Activated naive CD8-positive, alpha-beta T cell (primary cell): Measurements from ENCODE around the gene GRB10.
"Not testable (repeated sequence)": the region's sequence is repeated elsewhere in the genome, so short reads cannot be mapped to it uniquely, and the experiment has no call there.

ENCODE experiments used
- H3K27ac Mint-ChIP-seq: one replicate; pipeline ENCODE4 v1.8.0; 2021; ENCODE audit warnings: mixed read lengths
- H3K27me3 Mint-ChIP-seq: one replicate; pipeline ENCODE4 v1.8.0; 2021; ENCODE audit warnings: mixed read lengths
- H3K36me3 Mint-ChIP-seq: one replicate; pipeline ENCODE4 v1.8.0; 2021; ENCODE audit warnings: mixed read lengths
- H3K4me1 Mint-ChIP-seq: one replicate; pipeline ENCODE4 v1.8.0; 2021; ENCODE audit warnings: low read depth, mixed read lengths
- H3K4me3 Mint-ChIP-seq: one replicate; pipeline ENCODE4 v1.8.0; 2021; ENCODE audit warnings: mild to moderate bottlenecking, mixed read lengths
- H3K9me3 Mint-ChIP-seq: one replicate; pipeline ENCODE4 v1.8.0; 2021; ENCODE audit warnings: low read depth, mixed read lengths

Gene GRB10

GRCh38 chr7:50752422-50752821 lies 30.3 kb downstream of the GRB10 start:
- Mint-ChIP-seq H3K36me3 (peaks cover 2% of the 10 kb centered on the region), H3K4me3 (no peak overlapping the region), H3K27me3 (no peaks in the 10 kb centered on the region), H3K9me3 (no peaks in the 10 kb centered on the region), H3K27ac (no peak overlapping the region), H3K4me1 (peaks cover 4% of the 10 kb centered on the region)

GRCh38 chr7:50751146-50751545 lies 31.6 kb downstream of the GRB10 start:
- Mint-ChIP-seq H3K27me3 (no peaks in the 10 kb centered on the region), H3K4me1 (peaks cover 4% of the 10 kb centered on the region), H3K36me3 (peaks cover 5% of the 10 kb centered on the region), H3K27ac (no peak overlapping the region), H3K4me3 (no peak overlapping the region), H3K9me3 (no peaks in the 10 kb centered on the region)

DNA sequence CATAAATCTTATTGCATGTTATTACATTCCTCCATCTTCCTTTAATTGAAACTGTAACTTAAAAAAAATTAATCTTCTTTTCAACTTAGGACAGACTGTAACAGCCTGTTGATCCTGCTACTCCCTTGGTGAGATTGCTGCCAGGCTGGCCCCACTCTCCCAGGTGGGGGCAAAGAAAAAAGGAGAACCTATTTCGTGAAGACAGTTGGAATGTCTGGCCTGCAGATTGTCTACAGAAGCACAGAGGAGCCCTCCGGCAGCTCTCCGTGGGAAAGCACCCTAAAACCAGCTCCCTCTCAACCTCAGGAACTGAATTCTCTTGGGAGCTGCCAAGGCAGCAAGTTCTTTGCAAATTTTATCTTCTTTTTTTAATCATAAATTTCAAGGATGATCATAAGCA lies 32.8 kb downstream of the GRB10 start:
- H3K9me3 Mint-ChIP-seq: no peaks in the 10 kb centered on the region
- H3K36me3 Mint-ChIP-seq: peaks cover 5% of the 10 kb centered on the region
- H3K27ac Mint-ChIP-seq: no peak overlapping the region
- peaks cover 4% of the 10 kb centered on the region for H3K4me1 Mint-ChIP-seq
- no peak overlapping the region for H3K4me3 Mint-ChIP-seq
- H3K27me3 Mint-ChIP-seq: no peaks in the 10 kb centered on the region

DNA sequence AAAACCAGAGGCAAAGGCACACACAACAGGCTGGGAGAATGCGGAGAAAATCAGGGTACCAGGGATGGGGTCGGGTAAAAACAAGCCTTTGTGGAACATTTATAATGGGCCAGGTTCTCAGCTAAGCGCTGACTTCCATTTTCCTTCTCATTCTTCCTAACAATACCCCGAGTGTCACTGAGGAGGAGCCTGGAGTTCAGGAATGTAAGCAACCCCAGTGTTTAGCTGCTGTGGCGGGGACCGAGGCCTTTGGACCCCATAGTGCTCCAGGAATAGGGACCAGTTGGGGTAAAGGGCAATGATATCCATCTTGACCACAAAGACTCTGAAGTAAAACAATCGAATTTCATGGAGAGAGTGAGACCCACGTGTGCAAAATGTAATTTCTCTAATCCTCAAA lies 34.2 kb downstream of the GRB10 start:
- no peaks in the 10 kb centered on the region for H3K9me3 Mint-ChIP-seq
- no peak overlapping the region for H3K27ac Mint-ChIP-seq
- H3K27me3 Mint-ChIP-seq: no peaks in the 10 kb centered on the region
- no peak overlapping the region for H3K4me3 Mint-ChIP-seq
- peaks cover 5% of the 10 kb centered on the region for H3K36me3 Mint-ChIP-seq
- H3K4me1 Mint-ChIP-seq: no peaks in the 10 kb centered on the region

GRCh38 chr7:50745835-50746234 lies 36.9 kb downstream of the GRB10 start:
- H3K27ac Mint-ChIP-seq: no peak overlapping the region
- peaks cover 4% of the 10 kb centered on the region for H3K4me1 Mint-ChIP-seq
- H3K36me3 Mint-ChIP-seq: peaks cover 5% of the 10 kb centered on the region
- no peaks in the 10 kb centered on the region for H3K9me3 Mint-ChIP-seq
- no peaks in the 10 kb centered on the region for H3K27me3 Mint-ChIP-seq
- no peak overlapping the region for H3K4me3 Mint-ChIP-seq

GRCh38 chr7:50745336-50745735 lies 37.4 kb downstream of the GRB10 start:
- Mint-ChIP-seq H3K36me3 (peaks cover 5% of the 10 kb centered on the region), H3K27ac (no peak overlapping the region), H3K4me3 (no peak overlapping the region), H3K9me3 (no peaks in the 10 kb centered on the region), H3K4me1 (peaks cover 9% of the 10 kb centered on the region), H3K27me3 (no peaks in the 10 kb centered on the region)

GRCh38 chr7:50743893-50744292 lies 38.8 kb downstream of the GRB10 start:
- Mint-ChIP-seq H3K9me3 (no peaks in the 10 kb centered on the region), H3K4me3 (no peak overlapping the region), H3K4me1 (peaks cover 22% of the 10 kb centered on the region), H3K27ac (no peak overlapping the region), H3K36me3 (peaks cover 3% of the 10 kb centered on the region), H3K27me3 (no peaks in the 10 kb centered on the region)

GRCh38 chr7:50743016-50743415 lies 39.7 kb downstream of the GRB10 start:
- H3K36me3 Mint-ChIP-seq: peaks cover 3% of the 10 kb centered on the region
- no peak overlapping the region for H3K27ac Mint-ChIP-seq
- no peak overlapping the region for H3K4me3 Mint-ChIP-seq
- peaks cover 22% of the 10 kb centered on the region for H3K4me1 Mint-ChIP-seq
- no peaks in the 10 kb centered on the region for H3K27me3 Mint-ChIP-seq
- no peaks in the 10 kb centered on the region for H3K9me3 Mint-ChIP-seq

- Mint-ChIP-seq H3K4me3 (no peak overlapping the region), H3K36me3 (peaks cover 3% of the 10 kb centered on the region), H3K27me3 (no peaks in the 10 kb centered on the region), H3K27ac (no peak overlapping the region), H3K9me3 (no peaks in the 10 kb centered on the region), H3K4me1 (peaks cover 22% of the 10 kb centered on the region)
Measured at GRCh38 chr7:50742401-50742800, 40.3 kb downstream of the GRB10 start.

- H3K4me1 Mint-ChIP-seq: peaks cover 25% of the 10 kb centered on the region
- H3K27me3 Mint-ChIP-seq: no peaks in the 10 kb centered on the region
- peak overlapping the region; percentile 92 for H3K27ac Mint-ChIP-seq
Measured at GRCh38 chr7:50739744-50740435, 42.8 kb downstream of the GRB10 start.

GRCh38 chr7:50738932-50739331 lies 43.8 kb downstream of the GRB10 start:
- Mint-ChIP-seq H3K4me3 (no peak overlapping the region), H3K4me1 (peaks cover 25% of the 10 kb centered on the region), H3K36me3 (no peaks in the 10 kb centered on the region), H3K9me3 (no peaks in the 10 kb centered on the region), H3K27me3 (no peaks in the 10 kb centered on the region), H3K27ac (no peak overlapping the region)

More at GRCh38 chr7:50739744-50740435, 42.8 kb downstream of the GRB10 start:
- Mint-ChIP-seq H3K4me3 (peak overlapping the region; percentile 76), H3K9me3 (no peaks in the 10 kb centered on the region), H3K36me3 (no peaks in the 10 kb centered on the region)

DNA sequence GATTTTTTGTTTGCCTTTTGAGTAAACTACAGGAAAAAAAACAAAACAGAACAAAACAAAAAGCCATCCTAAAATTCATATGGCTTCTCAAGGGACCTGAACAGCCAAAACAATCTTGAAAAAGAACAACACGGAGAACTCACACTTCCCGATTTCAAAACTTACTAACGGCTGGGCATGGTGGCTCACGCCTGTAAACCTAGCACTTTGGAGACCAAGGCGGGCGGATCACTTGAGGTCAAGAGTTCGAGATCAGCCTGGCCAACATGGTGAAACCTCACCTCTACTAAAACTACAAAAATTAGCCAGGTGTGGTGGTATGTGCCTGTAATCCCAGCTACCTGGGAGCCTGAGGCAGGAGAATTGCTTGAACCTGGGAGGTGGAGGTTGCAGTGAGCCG lies 46.9 kb downstream of the GRB10 start:
- not testable (repeated sequence) for H3K27me3 Mint-ChIP-seq, H3K4me3 Mint-ChIP-seq, H3K27ac Mint-ChIP-seq, H3K36me3 Mint-ChIP-seq, H3K9me3 Mint-ChIP-seq
- H3K4me1 Mint-ChIP-seq: peaks cover 21% of the 10 kb centered on the region

DNA sequence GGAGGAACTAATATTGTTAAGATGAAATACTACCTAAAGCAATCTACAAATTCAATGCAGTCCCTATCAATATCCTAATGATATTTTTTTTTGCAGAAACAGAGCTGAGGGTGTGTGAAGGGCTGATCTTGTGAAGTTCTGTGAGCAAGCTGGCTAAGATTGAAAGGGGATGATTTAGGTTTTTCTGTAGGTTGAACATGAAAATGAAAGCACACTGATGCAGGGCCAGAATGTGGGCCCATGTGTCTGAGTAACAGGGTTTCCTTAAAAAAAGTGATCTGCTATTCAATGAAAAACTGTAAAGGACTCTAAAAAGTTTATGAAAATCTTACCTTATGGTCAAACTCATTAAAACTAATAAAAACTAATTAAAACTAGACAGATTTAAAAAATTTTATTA lies 47.4 kb downstream of the GRB10 start:
- H3K4me3 Mint-ChIP-seq: no peak overlapping the region
- no peak overlapping the region for H3K27ac Mint-ChIP-seq
- no peaks in the 10 kb centered on the region for H3K27me3 Mint-ChIP-seq
- no peaks in the 10 kb centered on the region for H3K36me3 Mint-ChIP-seq
- H3K4me1 Mint-ChIP-seq: peaks cover 16% of the 10 kb centered on the region
- H3K9me3 Mint-ChIP-seq: no peaks in the 10 kb centered on the region

DNA sequence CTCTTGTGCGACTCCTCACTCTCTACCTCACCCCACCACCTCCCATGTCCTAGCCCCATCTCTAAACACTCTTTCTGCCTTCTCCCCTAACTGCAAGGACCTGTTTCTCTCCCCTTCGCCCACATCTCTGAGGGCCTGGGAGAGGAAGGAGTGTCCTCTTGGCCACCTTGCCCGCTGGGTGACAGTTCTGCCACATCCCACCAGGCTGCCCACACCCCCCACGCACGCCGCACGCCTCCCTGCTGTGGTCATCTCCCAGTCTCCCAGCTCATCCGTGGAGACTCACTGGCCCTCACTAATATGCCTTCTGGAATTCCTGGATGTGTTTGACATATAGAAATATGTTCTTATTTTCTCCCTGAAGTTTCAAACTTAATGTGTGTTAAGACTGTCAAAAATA lies 48.5 kb downstream of the GRB10 start:
- no peak overlapping the region for H3K27ac Mint-ChIP-seq
- H3K36me3 Mint-ChIP-seq: no peaks in the 10 kb centered on the region
- H3K27me3 Mint-ChIP-seq: no peaks in the 10 kb centered on the region
- H3K9me3 Mint-ChIP-seq: no peaks in the 10 kb centered on the region
- peaks cover 5% of the 10 kb centered on the region for H3K4me1 Mint-ChIP-seq
- no peak overlapping the region for H3K4me3 Mint-ChIP-seq

DNA sequence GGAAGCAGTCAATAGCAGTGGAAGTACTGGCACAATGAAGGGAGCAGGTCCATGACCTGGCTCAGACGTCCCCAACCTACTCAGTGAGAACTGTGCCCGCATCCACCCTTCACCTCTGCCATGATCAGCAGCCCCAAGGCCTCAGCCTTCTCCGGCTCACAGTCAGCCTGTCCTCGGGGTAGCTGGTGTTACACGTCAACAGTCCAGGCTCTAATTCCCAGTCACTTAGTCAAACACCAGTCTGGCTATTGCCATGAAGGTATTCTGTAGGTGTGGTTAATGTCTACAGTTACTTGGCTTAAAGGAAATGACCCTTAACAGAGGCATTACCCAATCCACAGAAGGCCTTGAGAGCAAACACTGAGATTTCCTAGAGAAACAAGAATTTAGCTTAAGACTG lies 49.1 kb downstream of the GRB10 start:
- Mint-ChIP-seq H3K27me3 (no peaks in the 10 kb centered on the region), H3K9me3 (no peaks in the 10 kb centered on the region), H3K4me3 (no peak overlapping the region), H3K36me3 (no peaks in the 10 kb centered on the region), H3K4me1 (peaks cover 3% of the 10 kb centered on the region), H3K27ac (no peak overlapping the region)
